Fibroblast of lung (primary cell): ENCODE data around the gene SORCS3.

Experiments used
- EZH2 ChIP-seq: IDR thresholded peaks from 2 replicates; pipeline ENCODE4 v1.5.1; 2012; ENCODE audit warnings: low read length, control low read depth, mild to moderate bottlenecking; ENCODE audit errors: missing control alignments
- TF ChIP-seq, protein P1 (sequence below), 2 donors: IDR thresholded peaks in 1 of 2; conservative IDR thresholded peaks in 1 of 2; 1 replicate in 1 of 2; 2 replicates in 1 of 2; pipeline ENCODE4 v1.5.1; 2011 to 2012; ENCODE audit warnings: low read length in 2 of 2, control low read depth in 1 of 2, inconsistent platforms in 1 of 2, low read depth in 1 of 2, mild to moderate bottlenecking in 1 of 2

DNA sequence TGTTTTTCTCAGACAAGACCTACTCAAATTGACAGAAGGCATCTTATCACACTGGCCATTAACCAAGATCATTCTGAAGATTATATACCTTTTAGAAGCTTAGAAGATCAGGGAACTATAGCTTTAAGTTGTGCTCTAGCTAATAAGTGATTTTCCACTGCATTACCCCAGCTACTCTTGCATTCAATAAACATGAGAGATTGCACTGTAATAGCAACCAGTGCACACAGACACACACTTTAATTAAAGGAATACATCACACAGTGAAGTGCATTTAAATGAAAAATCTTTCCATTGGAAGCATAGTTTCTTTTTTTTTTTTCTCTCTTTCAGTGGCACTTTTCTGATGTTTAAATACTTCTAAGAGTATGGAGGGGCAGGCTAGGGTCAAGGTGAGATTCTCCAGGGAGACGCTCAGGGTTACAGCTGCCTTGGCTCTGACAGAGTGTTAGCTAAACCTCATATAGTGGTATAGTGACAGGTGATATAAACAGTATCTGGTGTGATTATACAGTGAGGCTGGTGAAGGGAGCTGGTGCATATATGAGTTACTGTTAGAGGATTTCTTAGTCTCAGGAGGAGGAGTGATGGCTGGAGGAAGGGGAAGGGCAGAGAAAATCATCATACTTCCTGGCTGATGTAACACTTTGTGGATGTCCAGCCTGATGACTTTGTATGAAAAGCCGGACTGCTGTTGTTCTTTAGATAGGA is 369.5 kb downstream of the SORCS3 start:
- TF ChIP-seq, protein P1, sequence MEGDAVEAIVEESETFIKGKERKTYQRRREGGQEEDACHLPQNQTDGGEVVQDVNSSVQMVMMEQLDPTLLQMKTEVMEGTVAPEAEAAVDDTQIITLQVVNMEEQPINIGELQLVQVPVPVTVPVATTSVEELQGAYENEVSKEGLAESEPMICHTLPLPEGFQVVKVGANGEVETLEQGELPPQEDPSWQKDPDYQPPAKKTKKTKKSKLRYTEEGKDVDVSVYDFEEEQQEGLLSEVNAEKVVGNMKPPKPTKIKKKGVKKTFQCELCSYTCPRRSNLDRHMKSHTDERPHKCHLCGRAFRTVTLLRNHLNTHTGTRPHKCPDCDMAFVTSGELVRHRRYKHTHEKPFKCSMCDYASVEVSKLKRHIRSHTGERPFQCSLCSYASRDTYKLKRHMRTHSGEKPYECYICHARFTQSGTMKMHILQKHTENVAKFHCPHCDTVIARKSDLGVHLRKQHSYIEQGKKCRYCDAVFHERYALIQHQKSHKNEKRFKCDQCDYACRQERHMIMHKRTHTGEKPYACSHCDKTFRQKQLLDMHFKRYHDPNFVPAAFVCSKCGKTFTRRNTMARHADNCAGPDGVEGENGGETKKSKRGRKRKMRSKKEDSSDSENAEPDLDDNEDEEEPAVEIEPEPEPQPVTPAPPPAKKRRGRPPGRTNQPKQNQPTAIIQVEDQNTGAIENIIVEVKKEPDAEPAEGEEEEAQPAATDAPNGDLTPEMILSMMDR (conservative IDR thresholded peaks at IDR 0.05 in 1 of 2, IDR thresholded peaks at IDR 0.05 in 1 of 2; ENCODE audit: low read depth in 1 of 2, low read length in 2 of 2) = no peak
- TF ChIP-seq EZH2 = no peak
